D721Med (cell line): ENCODE results near the gene SELE.

ENCODE experiments used
- DNase-seq: peaks from one replicate; pipeline ENCODE4 v3.0.0; 2011; ENCODE audit warnings: low spot score; ENCODE audit not compliant: insufficient read length
- FAIRE-seq: peaks from 2 replicates; lab custom pipeline; 2011; peaks lifted over from hg19 to GRCh38; lab: Jason Lieb, UNC
- TF ChIP-seq, protein P1 (sequence below): IDR thresholded peaks from 2 replicates; pipeline ENCODE4 v1.5.1; 2012; ENCODE audit warnings: mild to moderate bottlenecking, control low read depth; ENCODE audit not compliant: insufficient read depth; ENCODE audit errors: missing control alignments

Gene SELE

DNA sequence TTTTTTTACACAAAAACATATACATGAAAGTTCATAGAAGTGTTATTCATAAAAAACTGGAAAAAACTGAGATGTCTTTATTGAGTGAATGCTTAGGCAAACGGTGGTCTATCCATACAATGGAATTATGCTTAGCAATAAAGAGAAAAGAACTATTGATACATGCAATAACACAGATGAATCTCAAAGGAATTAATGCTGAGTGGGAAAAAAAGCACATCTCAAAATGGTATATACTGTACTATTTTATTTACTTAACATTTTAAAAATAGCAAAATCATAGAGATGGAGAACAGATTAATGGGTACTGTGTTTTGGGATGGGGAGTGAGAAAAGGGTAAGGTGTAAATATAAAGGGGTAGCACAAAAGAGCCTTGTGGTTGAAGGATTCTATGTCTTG, 31.0 kb upstream of the SELE start:
- TF ChIP-seq, protein P1, sequence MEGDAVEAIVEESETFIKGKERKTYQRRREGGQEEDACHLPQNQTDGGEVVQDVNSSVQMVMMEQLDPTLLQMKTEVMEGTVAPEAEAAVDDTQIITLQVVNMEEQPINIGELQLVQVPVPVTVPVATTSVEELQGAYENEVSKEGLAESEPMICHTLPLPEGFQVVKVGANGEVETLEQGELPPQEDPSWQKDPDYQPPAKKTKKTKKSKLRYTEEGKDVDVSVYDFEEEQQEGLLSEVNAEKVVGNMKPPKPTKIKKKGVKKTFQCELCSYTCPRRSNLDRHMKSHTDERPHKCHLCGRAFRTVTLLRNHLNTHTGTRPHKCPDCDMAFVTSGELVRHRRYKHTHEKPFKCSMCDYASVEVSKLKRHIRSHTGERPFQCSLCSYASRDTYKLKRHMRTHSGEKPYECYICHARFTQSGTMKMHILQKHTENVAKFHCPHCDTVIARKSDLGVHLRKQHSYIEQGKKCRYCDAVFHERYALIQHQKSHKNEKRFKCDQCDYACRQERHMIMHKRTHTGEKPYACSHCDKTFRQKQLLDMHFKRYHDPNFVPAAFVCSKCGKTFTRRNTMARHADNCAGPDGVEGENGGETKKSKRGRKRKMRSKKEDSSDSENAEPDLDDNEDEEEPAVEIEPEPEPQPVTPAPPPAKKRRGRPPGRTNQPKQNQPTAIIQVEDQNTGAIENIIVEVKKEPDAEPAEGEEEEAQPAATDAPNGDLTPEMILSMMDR, result no peak
- FAIRE-seq, result no peak
- DNase-seq, result no peak

DNA sequence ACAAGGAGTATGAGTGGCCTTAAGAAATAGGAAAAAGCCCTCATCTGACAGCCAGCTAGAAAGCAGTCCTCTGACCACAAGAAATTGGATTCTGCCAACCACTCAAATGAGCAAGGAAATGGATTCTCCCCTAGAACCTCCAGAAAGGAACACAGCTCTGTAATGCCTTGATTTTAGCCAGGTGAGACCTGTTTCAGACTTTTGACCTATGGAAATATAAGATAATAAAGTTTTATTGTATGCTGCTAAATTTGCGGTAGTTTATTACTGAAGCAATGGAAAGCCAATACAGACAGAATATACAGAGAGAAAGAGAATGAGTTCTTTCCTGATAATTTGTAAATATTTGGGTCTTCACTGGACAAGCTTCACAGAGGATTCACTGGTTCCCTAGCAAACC, 28.8 kb upstream of the SELE start:
- FAIRE-seq (no peak), DNase-seq (no peak)
- TF ChIP-seq, protein P1, result no peak

DNA sequence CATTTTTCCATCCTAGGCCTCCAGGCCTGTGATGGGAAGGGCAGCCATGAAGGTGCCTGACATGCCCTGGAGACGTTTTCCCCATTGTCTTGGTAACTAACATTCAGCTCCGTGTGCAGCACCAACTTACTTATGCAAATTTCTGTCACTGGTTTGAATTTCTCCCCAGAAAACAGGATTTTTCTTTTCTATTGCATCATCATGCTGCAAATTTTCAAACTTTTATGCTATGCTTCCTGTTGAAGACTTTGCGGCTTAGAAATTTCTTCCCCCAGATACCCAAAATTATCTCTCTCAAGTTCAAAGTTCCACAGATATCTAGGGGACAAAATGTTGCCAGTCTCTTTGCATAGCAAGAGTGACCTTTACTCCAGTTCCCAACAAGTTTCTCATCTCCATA, 25.2 kb upstream of the SELE start:
- DNase-seq (no peak), FAIRE-seq (no peak)
- TF ChIP-seq, protein P1, result no peak

DNA sequence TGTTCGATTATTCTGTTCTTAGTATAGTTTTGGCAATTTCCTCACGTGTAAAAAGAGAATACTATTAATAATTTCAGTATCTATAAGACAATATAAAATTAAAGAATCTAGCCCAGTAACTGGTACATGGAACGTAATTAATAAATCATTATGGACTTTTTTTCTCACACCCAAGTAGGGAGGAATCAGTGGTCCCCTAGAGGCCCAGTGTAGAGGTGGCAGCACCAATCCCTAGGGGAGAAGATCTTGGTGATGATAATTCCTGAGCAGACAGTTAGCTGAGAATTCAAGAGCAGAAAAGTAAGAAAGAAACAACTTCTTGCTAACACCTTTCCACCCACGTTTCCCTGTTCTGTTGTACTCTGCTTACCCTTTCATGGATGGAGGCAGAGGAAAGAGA, 19.7 kb upstream of the SELE start:
- DNase-seq (no peak), FAIRE-seq (no peak)
- TF ChIP-seq, protein P1, result no peak

DNA sequence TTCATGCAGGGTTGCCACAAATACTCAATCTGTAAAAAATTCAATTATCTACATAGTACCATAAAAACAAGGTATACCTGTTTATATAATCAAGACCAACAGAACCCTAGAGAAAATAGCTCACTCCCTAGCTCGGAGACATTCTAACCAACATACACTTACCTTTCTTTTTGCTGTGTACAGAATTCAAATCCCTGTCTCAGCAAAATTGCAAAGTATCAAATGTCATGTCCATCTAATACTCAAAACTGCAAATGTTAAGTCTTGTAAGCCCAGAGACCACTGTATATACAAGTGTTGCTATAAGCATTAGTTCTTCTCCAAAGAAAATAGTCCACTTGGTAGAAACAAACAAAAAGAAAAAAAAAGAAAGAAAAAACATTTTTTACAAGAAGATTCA, 16.2 kb upstream of the SELE start:
- TF ChIP-seq, protein P1, result no peak
- DNase-seq (no peak), FAIRE-seq (no peak)

DNA sequence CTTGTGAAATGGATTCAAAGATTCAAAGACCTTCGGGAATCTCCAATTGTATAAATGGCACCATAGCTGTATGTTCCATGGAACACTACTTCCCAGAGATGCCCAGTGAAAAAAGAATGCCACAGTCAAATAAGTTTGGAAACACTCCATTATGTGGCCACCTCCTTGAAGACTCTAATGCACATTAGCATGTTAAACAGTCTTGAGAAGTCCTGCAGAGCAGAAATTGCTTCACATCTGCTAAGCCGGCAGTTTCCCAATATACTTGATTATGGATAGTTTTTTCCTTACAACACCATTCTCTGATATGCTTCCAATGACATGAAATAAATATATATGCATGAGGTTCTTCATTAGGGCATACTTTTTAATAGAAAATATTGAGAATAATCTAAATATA, 12.7 kb upstream of the SELE start:
- FAIRE-seq (no peak), DNase-seq (no peak)
- TF ChIP-seq, protein P1, result no peak

DNA sequence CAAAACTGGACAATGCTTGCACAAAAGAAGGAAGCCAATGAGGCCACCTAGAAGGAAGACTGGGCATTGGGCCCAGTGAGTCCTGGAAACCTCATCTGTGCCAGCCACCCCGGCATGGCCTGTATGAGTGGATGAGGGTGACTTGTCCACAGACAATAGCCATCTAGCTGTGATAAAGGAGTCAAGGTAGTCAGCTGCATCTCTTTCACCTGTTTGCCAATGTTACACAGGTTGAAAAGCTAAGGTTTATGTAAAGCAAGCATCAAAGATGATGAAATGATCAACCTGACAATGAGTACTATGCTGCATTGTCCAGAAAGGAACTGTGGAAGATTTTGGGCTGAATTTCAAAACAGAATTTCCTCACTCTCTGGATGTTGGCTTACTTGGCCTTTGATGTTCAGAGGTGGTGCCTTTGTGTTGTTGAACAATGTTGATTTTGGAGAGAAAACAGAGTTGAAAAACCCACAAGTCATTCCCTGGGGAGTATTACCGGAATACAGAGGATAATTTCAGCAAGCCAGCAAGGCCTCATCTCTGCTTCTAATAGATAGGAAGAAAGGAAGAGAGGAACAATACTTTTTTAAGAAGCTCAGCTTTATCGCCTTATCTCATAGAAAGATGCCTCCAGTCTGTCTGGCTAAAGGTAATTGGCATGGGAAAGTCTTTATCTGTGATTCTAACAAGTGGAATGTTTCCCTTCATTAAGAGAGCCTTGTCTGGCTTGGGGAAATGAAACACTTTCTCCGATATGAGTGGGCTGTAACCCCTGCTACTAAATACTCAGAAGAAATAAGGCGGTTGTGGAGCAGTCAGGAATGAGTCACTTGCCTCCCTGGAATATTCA, 11.4 kb upstream of the SELE start:
- no peak for FAIRE-seq
- TF ChIP-seq, protein P1, result no peak
- DNase-seq, result no peak
